Natural killer cell (primary cell): ENCODE results near the gene ALK. TPM values are rescaled to one million over a fixed set of nuclear protein-coding genes. Genes with fewer than 3 reads are reported as not detected.

Experiments used
- ATAC-seq, 3 donors: fragments of 150-1000 bp in 2 of 3; fragments of 200-7000 bp in 1 of 3; cut with Tn5 transposase; 1 replicate in 1 of 3; 2 replicates in 2 of 3; pipeline ENCODE4 v1.10.0; 2021; ENCODE audit warnings: mild to moderate bottlenecking in 2 of 3, moderate library complexity in 2 of 3
- DNase-seq, 2 donors: peaks; one replicate each; pipeline versions ENCODE4 v3.0.0 to v3.0.0-alpha.2; 2013 to 2021; ENCODE audit warnings: mixed read lengths in 1 of 2
- H3K27ac ChIP-seq: one replicate; pipeline ENCODE4 v1.5.1; 2013; ENCODE audit warnings: mild to moderate bottlenecking, low read length
- H3K27me3 ChIP-seq: one replicate; pipeline ENCODE4 v1.6.1; 2013; ENCODE audit warnings: low read length; ENCODE audit not compliant: control insufficient read depth, insufficient read depth
- H3K36me3 ChIP-seq: one replicate; pipeline ENCODE4 v1.6.1; 2013; ENCODE audit warnings: low read length; ENCODE audit not compliant: control insufficient read depth, insufficient read depth
- H3K4me1 ChIP-seq: one replicate; pipeline ENCODE4 v1.6.1; 2013; ENCODE audit warnings: low read length; ENCODE audit not compliant: control insufficient read depth, insufficient read depth
- H3K4me3 ChIP-seq: one replicate; pipeline ENCODE4 v1.5.1; 2013; ENCODE audit warnings: low read length
- H3K9me3 ChIP-seq: one replicate; pipeline ENCODE4 v1.6.1; 2013; ENCODE audit warnings: low read length; ENCODE audit not compliant: control insufficient read depth, insufficient read depth
- H3K27ac Mint-ChIP-seq, 2 donors: one replicate each; pipeline ENCODE4 v1.8.0; 2022; ENCODE audit warnings: mild to moderate bottlenecking in 2 of 2, mixed read lengths in 2 of 2, moderate library complexity in 1 of 2
- H3K27me3 Mint-ChIP-seq, 2 donors: one replicate each; pipeline ENCODE4 v1.8.0; 2022; ENCODE audit warnings: low read depth in 2 of 2, mixed read lengths in 2 of 2
- H3K36me3 Mint-ChIP-seq: one replicate; pipeline ENCODE4 v1.8.0; 2022; ENCODE audit warnings: mixed read lengths
- H3K4me1 Mint-ChIP-seq, 2 donors: one replicate each; pipeline ENCODE4 v1.8.0; 2022; ENCODE audit warnings: mixed read lengths in 2 of 2
- H3K4me3 Mint-ChIP-seq: one replicate; pipeline ENCODE4 v1.8.0; 2022; ENCODE audit warnings: mild to moderate bottlenecking, moderate library complexity, mixed read lengths
- H3K9me3 Mint-ChIP-seq, 2 donors: one replicate each; pipeline ENCODE4 v1.8.0; 2022; ENCODE audit warnings: mixed read lengths in 2 of 2
- WGBS: methylation state at CpG from one replicate; pipeline ENCODE4 v1.1.7; 2013; ENCODE audit warnings: missing lambda C conversion rate; ENCODE audit not compliant: insufficient coverage; 5-methylcytosine and 5-hydroxymethylcytosine counted together
- intact Hi-C: fragments of 100-400 bp; cut with micrococcal nuclease; formaldehyde crosslinking; loops from one replicate; pipeline ENCODE4 v1.14.2; 2022
- total RNA-seq, 4 donors: library from RNA; stranded (reverse); fragments of 120-200 nt in 1 of 4; gene quantifications; one replicate each; pipeline versions ENCODE4 v1.2.3 to v1.2.4, GENCODE V29; 2013 to 2022
- TF ChIP-seq, protein P1 (sequence below): fragments of 200-600 bp; IDR thresholded peaks from one replicate; pipeline ENCODE4 v1.8.0; 2022; ENCODE audit warnings: antibody characterized with exemption

Gene ALK
- total RNA-seq, 3 donors from 2014 or later (not counting 1 experiment from before 2014, with no cell fraction given), result not detected

DNA sequence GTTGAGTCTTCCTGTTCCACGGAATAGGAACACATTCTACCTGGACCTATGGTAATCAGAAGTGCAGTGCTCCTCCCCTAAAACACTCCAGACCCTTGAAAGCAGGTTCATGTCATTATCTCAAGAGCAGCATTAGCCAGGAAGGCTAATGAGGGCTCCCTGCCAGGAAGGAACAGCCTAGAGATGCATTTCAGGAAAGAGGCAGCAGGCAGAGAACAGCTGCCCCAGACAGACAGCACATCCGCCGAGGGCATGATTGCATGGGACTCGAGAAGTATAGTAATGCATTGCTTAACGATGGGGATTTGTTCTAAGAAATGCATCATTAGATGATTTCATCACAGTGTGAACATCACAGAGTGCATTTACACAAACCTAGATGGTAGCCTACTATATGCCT lies 171.5 kb downstream of the ALK start:
- no peaks in the 10 kb centered on the region for H3K9me3 Mint-ChIP-seq
- TF ChIP-seq, protein P1, sequence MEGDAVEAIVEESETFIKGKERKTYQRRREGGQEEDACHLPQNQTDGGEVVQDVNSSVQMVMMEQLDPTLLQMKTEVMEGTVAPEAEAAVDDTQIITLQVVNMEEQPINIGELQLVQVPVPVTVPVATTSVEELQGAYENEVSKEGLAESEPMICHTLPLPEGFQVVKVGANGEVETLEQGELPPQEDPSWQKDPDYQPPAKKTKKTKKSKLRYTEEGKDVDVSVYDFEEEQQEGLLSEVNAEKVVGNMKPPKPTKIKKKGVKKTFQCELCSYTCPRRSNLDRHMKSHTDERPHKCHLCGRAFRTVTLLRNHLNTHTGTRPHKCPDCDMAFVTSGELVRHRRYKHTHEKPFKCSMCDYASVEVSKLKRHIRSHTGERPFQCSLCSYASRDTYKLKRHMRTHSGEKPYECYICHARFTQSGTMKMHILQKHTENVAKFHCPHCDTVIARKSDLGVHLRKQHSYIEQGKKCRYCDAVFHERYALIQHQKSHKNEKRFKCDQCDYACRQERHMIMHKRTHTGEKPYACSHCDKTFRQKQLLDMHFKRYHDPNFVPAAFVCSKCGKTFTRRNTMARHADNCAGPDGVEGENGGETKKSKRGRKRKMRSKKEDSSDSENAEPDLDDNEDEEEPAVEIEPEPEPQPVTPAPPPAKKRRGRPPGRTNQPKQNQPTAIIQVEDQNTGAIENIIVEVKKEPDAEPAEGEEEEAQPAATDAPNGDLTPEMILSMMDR, result no peak
- no peak overlapping the region for H3K4me3 Mint-ChIP-seq
- intact Hi-C loops, result no loop called here
- Histone ChIP-seq H3K27me3 (no peaks in the 10 kb centered on the region), H3K27ac (no peak overlapping the region), H3K4me1 (no peaks in the 10 kb centered on the region), H3K9me3 (no peaks in the 10 kb centered on the region), H3K36me3 (no peaks in the 10 kb centered on the region), H3K4me3 (no peak overlapping the region)
- H3K27ac Mint-ChIP-seq, result no peak overlapping the region
- H3K4me1 Mint-ChIP-seq, result no peaks in the 10 kb centered on the region
- H3K27me3 Mint-ChIP-seq, result peaks cover 1 to 3% of the 10 kb centered on the region in 2 donors
- no peaks in the 10 kb centered on the region for H3K36me3 Mint-ChIP-seq
- 97% methylated on average over 4 of the region's 5 CpGs for WGBS
- DNase-seq (no peak), ATAC-seq (no peak)

DNA sequence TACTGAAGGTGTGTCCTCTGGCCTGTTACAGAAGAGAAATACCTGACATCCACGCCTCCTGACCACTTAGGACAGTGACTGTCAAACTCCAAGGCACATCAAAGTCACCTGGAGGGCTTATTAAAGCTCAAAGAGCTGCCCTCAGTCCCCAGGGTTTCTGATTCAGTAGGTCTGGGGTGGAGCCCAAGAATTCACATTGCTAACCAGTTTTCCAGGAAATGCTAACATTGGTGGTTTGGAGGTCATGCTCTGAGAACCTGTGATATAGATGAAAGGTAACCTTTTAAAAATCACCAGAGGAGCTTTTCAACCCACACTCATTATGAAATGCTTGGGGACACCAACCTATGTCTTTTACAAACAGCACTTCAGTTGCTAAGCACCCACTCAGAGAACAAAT lies 172.3 kb downstream of the ALK start:
- no peaks in the 10 kb centered on the region for H3K9me3 Mint-ChIP-seq
- 85% methylated on average over 1 of the region's 1 CpG for WGBS
- no peak overlapping the region for H3K27ac Mint-ChIP-seq
- H3K4me1 ChIP-seq, result no peaks in the 10 kb centered on the region
- intact Hi-C loops, result no loop called here
- DNase-seq (no peak), ATAC-seq (no peak)
- no peaks in the 10 kb centered on the region for H3K9me3 ChIP-seq
- no peaks in the 10 kb centered on the region for H3K36me3 ChIP-seq
- H3K27me3 Mint-ChIP-seq, result peaks cover 3 to 7% of the 10 kb centered on the region in 2 donors
- no peak overlapping the region for H3K4me3 Mint-ChIP-seq
- H3K4me3 ChIP-seq, result no peak overlapping the region
- no peaks in the 10 kb centered on the region for H3K4me1 Mint-ChIP-seq
- TF ChIP-seq, protein P1, result no peak
- H3K27ac ChIP-seq, result no peak overlapping the region
- no peaks in the 10 kb centered on the region for H3K36me3 Mint-ChIP-seq
- no peaks in the 10 kb centered on the region for H3K27me3 ChIP-seq

DNA sequence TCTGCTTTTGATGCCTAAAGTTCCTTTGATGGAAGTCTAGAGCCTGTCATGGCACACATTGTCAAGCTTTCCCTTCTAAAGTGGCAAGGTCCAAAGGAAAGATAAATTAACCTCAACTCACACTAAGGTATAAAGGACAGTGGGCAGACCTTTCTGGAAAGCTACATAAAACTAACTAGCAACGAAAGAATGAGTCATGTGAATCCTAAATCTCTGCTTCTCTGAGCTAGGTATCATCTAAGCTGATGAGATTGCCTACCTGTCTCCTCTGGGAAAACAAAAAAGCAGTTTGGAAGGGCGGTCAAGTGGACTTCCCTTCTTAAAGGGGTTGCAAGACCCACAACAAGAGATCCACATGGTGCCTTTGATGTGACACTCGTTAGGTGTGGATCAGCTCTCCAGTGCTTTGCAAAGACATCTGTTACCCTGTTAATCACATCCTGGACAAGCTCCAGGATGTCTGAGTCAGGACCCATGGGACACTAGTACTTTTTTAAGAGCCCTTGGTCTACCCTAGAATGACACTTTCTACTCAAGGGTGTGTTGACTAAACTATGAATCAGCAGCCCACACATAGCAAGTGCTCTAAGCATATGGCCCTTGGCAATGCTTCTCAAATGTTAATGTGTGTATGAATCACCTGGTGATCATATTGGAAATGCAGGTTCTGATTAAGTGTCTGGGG lies 173.5 kb downstream of the ALK start:
- Mint-ChIP-seq H3K27ac (no peak overlapping the region), H3K4me3 (no peak overlapping the region), H3K4me1 (no peaks in the 10 kb centered on the region), H3K9me3 (no peaks in the 10 kb centered on the region), H3K27me3 (peaks cover 3 to 7% of the 10 kb centered on the region in 2 donors), H3K36me3 (no peaks in the 10 kb centered on the region)
- no peaks in the 10 kb centered on the region for H3K9me3 ChIP-seq
- 73% methylated on average over 3 of the region's 3 CpGs for WGBS
- no peak for ATAC-seq
- no peaks in the 10 kb centered on the region for H3K36me3 ChIP-seq
- intact Hi-C loops, result no loop called here
- no peak overlapping the region for H3K27ac ChIP-seq
- H3K27me3 ChIP-seq, result no peaks in the 10 kb centered on the region
- TF ChIP-seq, protein P1, result no peak
- no peak overlapping the region for H3K4me3 ChIP-seq
- no peaks in the 10 kb centered on the region for H3K4me1 ChIP-seq
- no peak for DNase-seq

DNA sequence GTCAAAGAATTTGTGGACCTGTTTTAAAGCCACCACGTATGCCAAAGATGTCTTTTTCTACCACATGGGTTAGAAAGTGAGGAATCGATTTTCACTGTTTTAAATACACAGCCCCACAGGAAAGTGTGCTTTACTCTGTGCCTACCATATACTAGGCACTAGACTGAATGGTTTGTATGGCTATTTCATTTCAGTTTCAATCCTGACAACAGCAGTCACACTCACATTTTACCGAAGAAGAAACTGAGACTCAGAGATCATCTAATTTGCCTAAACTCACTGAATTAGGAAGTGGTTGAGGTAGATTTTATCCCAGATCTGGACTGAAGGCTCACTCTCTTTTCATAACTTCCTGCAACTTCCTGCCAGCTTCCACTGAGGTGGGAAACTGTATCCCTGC lies 176.4 kb downstream of the ALK start:
- intact Hi-C loops, result no loop called here
- no peaks in the 10 kb centered on the region for H3K36me3 ChIP-seq
- H3K36me3 Mint-ChIP-seq, result no peaks in the 10 kb centered on the region
- ATAC-seq, result no peak
- H3K27ac Mint-ChIP-seq, result no peak overlapping the region
- no peak overlapping the region for H3K4me3 Mint-ChIP-seq
- no CpG with 5 or more reads among the region's 3 CpGs for WGBS
- no peaks in the 10 kb centered on the region for H3K4me1 Mint-ChIP-seq
- H3K9me3 Mint-ChIP-seq, result no peaks in the 10 kb centered on the region
- peaks cover 7% of the 10 kb centered on the region in 2 donors for H3K27me3 Mint-ChIP-seq
- H3K27ac ChIP-seq, result no peak overlapping the region
- no peaks in the 10 kb centered on the region for H3K27me3 ChIP-seq
- no peaks in the 10 kb centered on the region for H3K4me1 ChIP-seq
- no peak overlapping the region for H3K4me3 ChIP-seq
- no peak for DNase-seq
- H3K9me3 ChIP-seq, result no peaks in the 10 kb centered on the region
- TF ChIP-seq, protein P1, result no peak
